IPS-20b (cell line): ENCODE measurements around the gene MRC1.

Source experiments
- H3K27ac ChIP-seq: one replicate; pipeline ENCODE4 v1.5.1; 2013; ENCODE audit warnings: low read length
- H3K27me3 ChIP-seq: 2 replicates; pipeline ENCODE4 v1.6.1; 2013; ENCODE audit warnings: mild to moderate bottlenecking, low read length, inconsistent platforms; ENCODE audit not compliant: insufficient read depth
- H3K36me3 ChIP-seq: 2 replicates; pipeline ENCODE4 v1.6.1; 2013; ENCODE audit warnings: low read depth, mild to moderate bottlenecking, inconsistent platforms, low read length, moderate library complexity; ENCODE audit not compliant: insufficient read depth
- H3K4me1 ChIP-seq: 2 replicates; pipeline ENCODE4 v1.6.1; 2013; ENCODE audit warnings: mild to moderate bottlenecking, control low read depth, inconsistent platforms, low read length, moderate library complexity; ENCODE audit not compliant: insufficient read depth
- H3K4me3 ChIP-seq: 2 replicates; pipeline ENCODE4 v1.5.1; 2013; ENCODE audit warnings: mild to moderate bottlenecking, low read length, inconsistent platforms
- H3K9ac ChIP-seq: 2 replicates; pipeline ENCODE4 v1.6.1; 2013; ENCODE audit warnings: low read depth, mild to moderate bottlenecking, inconsistent platforms, low read length, moderate library complexity
- H3K9me3 ChIP-seq: 2 replicates; pipeline ENCODE4 v1.6.1; 2013; ENCODE audit warnings: mild to moderate bottlenecking, low read depth, low read length, inconsistent platforms; ENCODE audit not compliant: insufficient read depth

The MRC1 gene

GRCh38 chr10:17831341-17831740 lies 22.2 kb downstream of the MRC1 start:
- H3K36me3 ChIP-seq: no peaks in the 10 kb centered on the region
- H3K27me3 ChIP-seq: no peaks in the 10 kb centered on the region
- no peaks in the 10 kb centered on the region for H3K4me1 ChIP-seq
- H3K27ac ChIP-seq: no peak overlapping the region
- H3K9ac ChIP-seq: no peak overlapping the region
- no peaks in the 10 kb centered on the region for H3K9me3 ChIP-seq
- no peak overlapping the region for H3K4me3 ChIP-seq

DNA sequence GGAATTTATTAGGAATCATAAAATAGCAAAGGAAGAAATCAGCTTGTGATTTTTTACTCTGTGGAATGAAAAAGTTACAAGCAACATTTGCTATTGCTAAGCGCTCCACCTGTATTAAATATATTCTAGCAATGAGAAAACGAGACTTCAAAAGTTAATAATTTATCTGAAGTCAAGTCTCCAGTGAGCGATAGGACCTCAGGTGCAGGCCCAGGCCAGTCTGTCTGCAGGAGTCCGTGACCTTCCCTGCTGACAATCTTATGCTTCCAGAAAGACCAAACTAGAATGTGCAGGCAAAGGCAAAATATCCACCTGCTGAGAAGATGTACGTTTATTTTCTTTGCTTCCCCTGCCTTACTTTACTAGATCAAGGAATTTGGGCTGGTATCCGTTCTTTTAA lies 22.7 kb downstream of the MRC1 start:
- no peak overlapping the region for H3K4me3 ChIP-seq
- H3K27ac ChIP-seq: no peak overlapping the region
- no peaks in the 10 kb centered on the region for H3K36me3 ChIP-seq
- no peak overlapping the region for H3K9ac ChIP-seq
- H3K27me3 ChIP-seq: no peaks in the 10 kb centered on the region
- no peaks in the 10 kb centered on the region for H3K9me3 ChIP-seq
- H3K4me1 ChIP-seq: peaks cover under 1% of the 10 kb centered on the region

GRCh38 chr10:17833656-17834055 lies 24.5 kb downstream of the MRC1 start:
- no peak overlapping the region for H3K4me3 ChIP-seq
- no peaks in the 10 kb centered on the region for H3K9me3 ChIP-seq
- no peaks in the 10 kb centered on the region for H3K27me3 ChIP-seq
- H3K9ac ChIP-seq: no peak overlapping the region
- H3K4me1 ChIP-seq: peaks cover 5% of the 10 kb centered on the region
- H3K36me3 ChIP-seq: no peaks in the 10 kb centered on the region
- no peak overlapping the region for H3K27ac ChIP-seq

GRCh38 chr10:17835688-17836087 lies 26.5 kb downstream of the MRC1 start:
- Histone ChIP-seq H3K9ac (no peak overlapping the region), H3K27me3 (no peaks in the 10 kb centered on the region), H3K4me3 (no peak overlapping the region), H3K36me3 (no peaks in the 10 kb centered on the region), H3K4me1 (peaks cover 5% of the 10 kb centered on the region), H3K27ac (no peak overlapping the region), H3K9me3 (no peaks in the 10 kb centered on the region)

DNA sequence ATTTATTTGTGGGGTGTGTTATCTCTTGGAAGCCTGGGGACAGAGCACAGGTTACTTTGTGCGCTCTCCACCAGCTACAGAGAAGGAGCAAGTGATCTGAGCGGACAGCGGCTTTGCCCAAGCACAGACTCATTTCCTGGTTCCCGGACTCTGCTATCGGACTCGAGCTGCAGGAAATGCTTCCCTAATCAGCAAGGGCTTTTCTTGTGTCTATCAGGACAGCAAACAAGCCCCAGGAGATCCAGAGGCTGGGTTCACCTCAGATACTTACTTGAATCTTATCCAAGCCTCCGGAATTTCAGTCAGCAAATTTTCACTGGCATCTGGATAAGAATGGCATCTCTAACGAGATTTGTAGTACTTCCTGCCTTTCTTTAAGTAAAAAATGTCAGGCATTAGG lies 27.8 kb downstream of the MRC1 start:
- Histone ChIP-seq H3K36me3 (no peaks in the 10 kb centered on the region), H3K27ac (no peak overlapping the region), H3K4me1 (peaks cover 5% of the 10 kb centered on the region), H3K27me3 (no peaks in the 10 kb centered on the region), H3K9me3 (no peaks in the 10 kb centered on the region), H3K4me3 (0 out of 2 replicates have a peak overlapping the region, but pooled peaks have one; percentile 35), H3K9ac (peak overlapping the region; percentile 32; the same call in 1 of the 2 replicates)

GRCh38 chr10:17838080-17838648 lies 29.0 kb downstream of the MRC1 start:
- Histone ChIP-seq H3K36me3 (no peaks in the 10 kb centered on the region), H3K9me3 (no peaks in the 10 kb centered on the region), H3K27ac (no peak overlapping the region), H3K9ac (no peak overlapping the region), H3K4me3 (no peak overlapping the region), H3K4me1 (peaks cover 5% of the 10 kb centered on the region), H3K27me3 (no peaks in the 10 kb centered on the region)

DNA sequence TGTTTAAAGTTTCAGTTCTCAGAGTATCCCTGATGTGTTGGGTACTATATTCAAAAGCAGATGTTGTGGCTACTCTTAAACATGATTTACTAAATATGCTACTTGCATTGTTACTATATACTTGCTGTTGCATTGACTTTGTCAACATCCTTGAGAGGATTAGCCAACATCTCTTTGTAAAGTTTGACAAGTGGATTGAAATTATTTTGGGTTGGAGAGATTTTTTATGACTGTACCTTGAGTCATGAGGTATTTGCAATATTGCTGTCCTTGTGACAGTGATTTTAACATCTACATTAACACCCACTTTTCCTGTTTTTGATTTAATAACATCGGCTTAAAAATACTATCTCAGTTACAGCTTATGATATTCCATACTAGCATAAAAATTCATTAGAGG lies 31.9 kb downstream of the MRC1 start:
- H3K27me3 ChIP-seq: no peaks in the 10 kb centered on the region
- H3K9me3 ChIP-seq: no peaks in the 10 kb centered on the region
- peaks cover 5% of the 10 kb centered on the region for H3K4me1 ChIP-seq
- H3K27ac ChIP-seq: no peak overlapping the region
- no peaks in the 10 kb centered on the region for H3K36me3 ChIP-seq
- H3K4me3 ChIP-seq: no peak overlapping the region
- no peak overlapping the region for H3K9ac ChIP-seq

- no peak overlapping the region for H3K4me3 ChIP-seq
- no peaks in the 10 kb centered on the region for H3K4me1 ChIP-seq
- H3K36me3 ChIP-seq: no peaks in the 10 kb centered on the region
- no peaks in the 10 kb centered on the region for H3K27me3 ChIP-seq
- no peak overlapping the region for H3K9ac ChIP-seq
- H3K27ac ChIP-seq: no peak overlapping the region
- H3K9me3 ChIP-seq: no peaks in the 10 kb centered on the region
These were observed 33.5 kb downstream of the MRC1 start for GRCh38 chr10:17842641-17843040.

GRCh38 chr10:17847585-17848296 lies 38.6 kb downstream of the MRC1 start:
- no peaks in the 10 kb centered on the region for H3K9me3 ChIP-seq
- H3K36me3 ChIP-seq: no peaks in the 10 kb centered on the region
- H3K27ac ChIP-seq: no peak overlapping the region
- H3K9ac ChIP-seq: no peak overlapping the region
- no peaks in the 10 kb centered on the region; the same call in 1 of the 2 replicates for H3K4me1 ChIP-seq
- no peaks in the 10 kb centered on the region for H3K27me3 ChIP-seq
- no peak overlapping the region for H3K4me3 ChIP-seq

DNA sequence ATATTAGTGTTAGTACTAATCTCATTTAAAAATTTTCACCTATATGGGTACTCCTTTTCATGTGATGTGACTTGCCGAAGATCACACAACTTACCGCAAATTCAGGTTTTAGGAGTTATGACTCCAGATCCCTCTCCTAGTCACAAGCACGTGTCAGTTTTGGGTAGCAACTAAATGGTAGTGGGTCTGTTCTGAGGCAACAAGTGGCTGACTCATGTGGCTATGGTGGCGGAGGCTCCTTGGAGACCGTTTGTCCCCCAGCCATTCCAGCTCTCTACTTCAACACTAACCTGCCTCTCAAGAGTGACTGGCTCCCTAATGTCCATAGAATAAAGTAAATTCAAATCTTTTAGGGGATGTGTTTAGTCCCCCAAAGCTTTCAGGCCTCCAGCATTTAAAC lies 39.5 kb downstream of the MRC1 start:
- H3K9ac ChIP-seq: no peak overlapping the region
- no peak overlapping the region for H3K27ac ChIP-seq
- no peaks in the 10 kb centered on the region for H3K27me3 ChIP-seq
- no peak overlapping the region for H3K4me3 ChIP-seq
- H3K4me1 ChIP-seq: no peaks in the 10 kb centered on the region; the same call in 1 of the 2 replicates
- H3K9me3 ChIP-seq: no peaks in the 10 kb centered on the region
- H3K36me3 ChIP-seq: no peaks in the 10 kb centered on the region

- H3K36me3 ChIP-seq: no peaks in the 10 kb centered on the region
These were observed 41.4 kb downstream of the MRC1 start for GRCh38 chr10:17850501-17850900.

GRCh38 chr10:17851611-17852010 lies 42.5 kb downstream of the MRC1 start:
- no peaks in the 10 kb centered on the region for H3K27me3 ChIP-seq
- H3K9ac ChIP-seq: no peak overlapping the region
- H3K27ac ChIP-seq: no peak overlapping the region
- H3K4me3 ChIP-seq: no peak overlapping the region
- H3K36me3 ChIP-seq: no peaks in the 10 kb centered on the region
- no peaks in the 10 kb centered on the region for H3K9me3 ChIP-seq
- no peaks in the 10 kb centered on the region; the same call in 1 of the 2 replicates for H3K4me1 ChIP-seq

More at GRCh38 chr10:17850501-17850900, 41.4 kb downstream of the MRC1 start:
- no peaks in the 10 kb centered on the region; the same call in 1 of the 2 replicates for H3K4me1 ChIP-seq
- no peak overlapping the region for H3K27ac ChIP-seq
- no peak overlapping the region for H3K9ac ChIP-seq
- no peaks in the 10 kb centered on the region for H3K9me3 ChIP-seq
- no peak overlapping the region for H3K4me3 ChIP-seq
- no peaks in the 10 kb centered on the region for H3K27me3 ChIP-seq
